SU-DHL-6 (cell line): ENCODE results near the gene TRIM7.
A peak's percentile ranks its signal among the peaks of the same experiment; 100 is the strongest.

Experiments used
- H2AFZ ChIP-seq: fragments of 200-600 bp; sonication (generic); 2 replicates; pipeline ENCODE4 v1.6.1; 2014; ENCODE audit warnings: low read depth, mild to moderate bottlenecking, moderate library complexity, mixed read lengths, antibody characterized with exemption, low read length; ENCODE audit not compliant: severe bottlenecking
- H3F3A ChIP-seq: fragments of 200-600 bp; shearing (Covaris generic); 2 replicates; pipeline ENCODE4 v1.6.0; 2016; ENCODE audit warnings: antibody characterized with exemption, mild to moderate bottlenecking; ENCODE audit not compliant: insufficient read depth
- H3K27ac ChIP-seq: fragments of 200-600 bp; sonication (generic); 2 replicates; pipeline ENCODE4 v1.5.1; 2016; ENCODE audit warnings: low read depth, mild to moderate bottlenecking, low read length, moderate library complexity, mixed read lengths
- H3K27me3 ChIP-seq: fragments of 200-600 bp; sonication (generic), shearing (Covaris generic); 2 replicates; pipeline ENCODE4 v1.6.0; 2014; ENCODE audit warnings: mild to moderate bottlenecking, low read length
- H3K36me3 ChIP-seq: fragments of 200-600 bp; sonication (generic); 2 replicates; pipeline ENCODE4 v1.6.1; 2014; ENCODE audit warnings: mild to moderate bottlenecking, low read length, mixed read lengths
- H3K4me2 ChIP-seq: fragments of 300-600, 200-600 bp; shearing (Covaris generic), sonication (generic); 2 replicates; pipeline ENCODE4 v1.6.0; 2014; ENCODE audit warnings: low read length, low read depth, mild to moderate bottlenecking; ENCODE audit not compliant: poor library complexity, severe bottlenecking
- H3K4me3 ChIP-seq: fragments of 200-600 bp; sonication (generic); 2 replicates; pipeline ENCODE4 v1.5.1; 2014; ENCODE audit warnings: antibody characterized with exemption, low read length, mild to moderate bottlenecking, mixed read lengths; ENCODE audit not compliant: insufficient read depth, poor library complexity, severe bottlenecking
- H3K79me2 ChIP-seq: fragments of 200-600 bp; sonication (generic); 2 replicates; pipeline ENCODE4 v1.6.1; 2014; ENCODE audit warnings: mild to moderate bottlenecking, low read length, moderate library complexity; ENCODE audit not compliant: insufficient read depth
- H3K9ac ChIP-seq: fragments of 200-600 bp; sonication (generic); 2 replicates; pipeline ENCODE4 v1.7.0; 2014; ENCODE audit warnings: mild to moderate bottlenecking, low read length
- H3K9me2 ChIP-seq: fragments of 200-600 bp; sonication (generic); replicated peaks from 2 replicates; pipeline ENCODE4 v1.6.1; 2014; ENCODE audit warnings: low read length; ENCODE audit not compliant: insufficient read depth
- H3K9me3 ChIP-seq: fragments of 200-600 bp; sonication (generic); 2 replicates; pipeline ENCODE4 v1.6.1; 2014; ENCODE audit warnings: low read length, mixed read lengths; ENCODE audit not compliant: insufficient read depth
- H4K20me1 ChIP-seq: fragments of 200-600 bp; sonication (generic); 2 replicates; pipeline ENCODE4 v1.6.1; 2014; ENCODE audit warnings: low read depth, mild to moderate bottlenecking, antibody characterized with exemption, low read length, moderate library complexity, mixed read lengths
- CTCF ChIP-seq: fragments of 200-600 bp; sonication (generic); IDR thresholded peaks from one replicate; pipeline ENCODE4 v1.5.1; 2017; ENCODE audit warnings: antibody characterized with exemption, mild to moderate bottlenecking, low read length, moderate library complexity; ENCODE audit not compliant: insufficient read depth, poor library complexity, severe bottlenecking
- EZH2phosphoT487 ChIP-seq: fragments of 200-600 bp; sonication (generic), shearing (Covaris generic); conservative IDR thresholded peaks from 2 replicates; pipeline ENCODE4 v1.6.1; 2018; ENCODE audit warnings: mild to moderate bottlenecking, antibody characterized with exemption, low read length, moderate library complexity, mixed read lengths

Gene TRIM7

GRCh38 chr5:181186022-181186421, 19.0 kb downstream of the TRIM7 start:
- peaks cover 43% of the 10 kb centered on the region for H3F3A ChIP-seq
- H3K27ac ChIP-seq = no peak overlapping the region
- H2AFZ ChIP-seq = no peak overlapping the region
- H3K36me3 ChIP-seq = no peaks in the 10 kb centered on the region
- no peaks in the 10 kb centered on the region for H4K20me1 ChIP-seq
- TF ChIP-seq EZH2phosphoT487 (no peak), CTCF (no peak)
- no peaks in the 10 kb centered on the region for H3K9me3 ChIP-seq
- H3K4me2 ChIP-seq = no peak overlapping the region
- H3K9me2 ChIP-seq = no peaks in the 10 kb centered on the region
- no peak overlapping the region for H3K4me3 ChIP-seq
- H3K9ac ChIP-seq = no peak overlapping the region
- H3K79me2 ChIP-seq = no peaks in the 10 kb centered on the region
- H3K27me3 ChIP-seq = no peaks in the 10 kb centered on the region

GRCh38 chr5:181185560-181185959, 19.4 kb downstream of the TRIM7 start:
- H3K79me2 ChIP-seq = no peaks in the 10 kb centered on the region
- peaks cover 42% of the 10 kb centered on the region for H3F3A ChIP-seq
- H3K36me3 ChIP-seq = no peaks in the 10 kb centered on the region
- H3K9me2 ChIP-seq = no peaks in the 10 kb centered on the region
- H3K27me3 ChIP-seq = no peaks in the 10 kb centered on the region
- H2AFZ ChIP-seq = no peak overlapping the region
- no peak overlapping the region for H3K27ac ChIP-seq
- H4K20me1 ChIP-seq = no peaks in the 10 kb centered on the region
- H3K4me2 ChIP-seq = no peak overlapping the region
- H3K9ac ChIP-seq = no peak overlapping the region
- TF ChIP-seq CTCF (no peak), EZH2phosphoT487 (no peak)
- no peak overlapping the region for H3K4me3 ChIP-seq
- H3K9me3 ChIP-seq = no peaks in the 10 kb centered on the region

- Histone ChIP-seq H3K27ac (peak overlapping the region; percentile 46), H3F3A (peaks cover 40% of the 10 kb centered on the region), H3K9ac (peak overlapping the region; percentile 46), H3K4me3 (peak overlapping the region; percentile 61), H3K9me3 (no peaks in the 10 kb centered on the region), H3K4me2 (peak overlapping the region; percentile 99), H3K79me2 (no peaks in the 10 kb centered on the region), H3K36me3 (no peaks in the 10 kb centered on the region), H3K27me3 (no peaks in the 10 kb centered on the region), H2AFZ (peak overlapping the region; percentile 86), H3K9me2 (no peaks in the 10 kb centered on the region), H4K20me1 (no peaks in the 10 kb centered on the region)
- TF ChIP-seq CTCF (no peak), EZH2phosphoT487 (no peak)
Observed at GRCh38 chr5:181184845-181185216, 20.2 kb downstream of the TRIM7 start.
